Measurements from ENCODE around the gene FCRL5.

FCRL5 gene

GRCh38 chr1:157523774-157524493 is 28.4 kb downstream of the FCRL5 start:
- no peak for DNase-seq

DNA sequence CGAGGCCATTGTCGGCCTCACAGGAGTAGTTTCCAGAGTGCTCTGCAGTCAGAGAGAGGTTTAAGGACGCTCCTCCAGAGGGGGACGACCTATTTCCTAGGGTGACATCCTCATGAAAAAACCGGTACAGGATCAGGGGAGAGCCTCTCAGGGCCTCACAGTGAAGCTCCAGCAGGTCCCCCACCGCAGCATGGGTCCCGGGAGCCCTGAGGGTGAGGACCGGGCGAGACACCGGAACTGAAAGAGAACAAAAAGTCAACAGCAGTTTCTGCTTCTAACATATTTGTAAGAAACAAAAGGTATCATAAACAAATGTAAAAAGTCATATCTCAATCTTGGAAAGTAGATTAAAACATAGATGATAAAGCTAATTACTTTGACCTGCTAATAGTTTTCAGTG is 31.3 kb downstream of the FCRL5 start:
- DNase-seq, result no peak

GRCh38 chr1:157520386-157520935 is 31.9 kb downstream of the FCRL5 start:
- no peak for DNase-seq

- no peak for DNase-seq
These were observed 32.9 kb downstream of the FCRL5 start for GRCh38 chr1:157519451-157519850.

DNA sequence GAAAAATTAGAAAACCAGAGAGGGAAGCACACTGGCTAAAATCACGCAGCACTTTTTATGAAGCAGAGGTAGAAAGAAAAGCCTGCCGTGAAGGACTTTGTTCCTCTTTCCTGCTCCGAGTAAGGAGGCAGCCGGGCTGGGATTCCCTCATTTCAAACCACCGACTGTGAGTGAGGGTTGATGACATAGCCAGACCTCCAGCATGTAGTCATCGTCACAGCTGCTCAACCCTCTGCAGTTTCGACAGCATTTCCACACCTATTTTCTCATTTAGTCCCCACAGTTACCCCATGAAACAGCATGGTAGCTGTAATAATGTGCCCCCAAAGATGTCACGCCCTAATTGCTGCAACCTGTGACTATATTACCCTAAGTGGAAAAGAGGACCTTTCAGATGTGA is 35.3 kb downstream of the FCRL5 start:
- no peak for DNase-seq

DNA sequence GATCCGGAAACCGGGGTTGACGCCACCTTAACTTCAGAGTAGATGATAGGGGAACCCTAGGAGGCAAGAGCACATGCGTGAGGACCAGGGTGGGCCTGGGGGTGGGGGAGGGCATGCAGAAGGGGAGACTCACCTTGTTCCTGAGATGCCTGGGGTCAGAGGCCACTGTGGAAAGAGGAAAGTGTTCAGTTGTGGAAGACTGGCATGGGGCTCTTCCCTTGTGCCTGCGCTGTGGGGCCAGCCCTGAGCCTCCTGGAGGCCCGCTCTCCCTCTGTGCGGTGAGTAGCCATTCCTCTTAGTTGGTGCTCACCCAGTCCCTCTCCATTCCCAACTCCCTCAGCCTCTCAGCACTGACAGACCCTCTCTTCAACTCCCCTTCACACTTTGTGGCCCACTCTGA is 36.6 kb downstream of the FCRL5 start:
- DNase-seq, result no peak

DNA sequence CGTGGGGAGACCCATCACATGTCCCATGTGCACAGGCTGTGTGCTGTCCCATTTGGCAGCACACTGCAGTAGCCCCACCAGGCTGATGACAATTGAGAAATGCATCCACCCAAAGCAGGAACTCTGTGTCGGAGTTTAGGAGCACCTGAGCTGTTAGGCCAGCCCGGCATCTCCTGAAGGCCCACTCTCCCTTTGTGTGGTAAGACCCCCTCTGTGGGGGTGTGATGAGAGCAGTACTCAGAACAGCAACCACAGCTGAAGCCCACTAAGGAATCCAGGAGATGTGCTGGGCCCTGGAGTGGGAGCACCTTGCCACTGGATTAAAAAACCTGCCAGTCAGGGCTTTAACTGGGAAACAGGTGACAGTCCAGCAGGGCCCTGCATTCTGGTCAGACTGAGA is 37.2 kb downstream of the FCRL5 start:
- no peak for DNase-seq

DNA sequence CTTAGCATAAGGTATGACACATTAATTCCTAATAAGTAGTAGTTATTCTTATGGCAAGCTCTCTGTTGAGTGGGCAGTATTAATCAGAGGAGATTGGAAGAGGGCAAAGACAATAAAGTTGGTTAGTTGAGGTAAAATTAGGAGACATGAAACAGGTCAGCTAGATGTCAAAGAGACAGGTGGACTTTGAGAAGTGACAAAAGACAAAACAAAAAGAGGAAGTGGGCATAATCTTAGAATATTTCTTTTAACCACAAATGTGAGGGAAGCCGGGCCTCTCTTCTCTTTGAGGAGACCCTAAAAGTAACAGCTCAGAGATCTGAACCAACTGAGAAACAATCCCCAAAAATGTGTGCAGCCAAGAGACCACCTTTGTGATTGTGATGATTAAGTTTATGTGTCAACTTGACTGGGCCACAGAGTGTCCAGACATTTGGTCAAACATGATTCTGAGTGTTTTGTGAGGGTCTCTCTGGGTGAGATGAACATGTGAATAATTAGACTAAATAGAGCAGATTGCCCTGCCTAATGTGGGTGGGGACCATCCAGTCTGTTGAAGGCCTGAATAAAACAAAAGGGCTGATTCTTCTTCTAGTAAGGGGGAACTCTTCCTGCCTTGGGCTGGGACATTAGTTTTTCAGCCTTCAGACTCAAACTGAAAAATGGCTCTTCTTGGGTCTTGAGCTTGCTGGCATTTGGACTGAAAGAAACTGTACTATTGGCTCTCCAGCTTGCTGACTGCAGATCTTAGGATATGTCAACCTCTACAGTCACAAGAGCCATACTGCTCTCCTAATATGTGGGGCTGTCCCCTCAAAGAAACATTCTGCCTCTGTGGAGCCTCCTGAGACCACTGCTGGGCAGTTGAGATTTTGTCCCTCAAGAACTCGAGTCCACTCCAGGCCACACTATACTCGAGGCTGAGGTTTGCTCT is 40.0 kb downstream of the FCRL5 start:
- no peak for DNase-seq

GRCh38 chr1:157509546-157510232 is 42.6 kb downstream of the FCRL5 start:
- no peak for DNase-seq

DNA sequence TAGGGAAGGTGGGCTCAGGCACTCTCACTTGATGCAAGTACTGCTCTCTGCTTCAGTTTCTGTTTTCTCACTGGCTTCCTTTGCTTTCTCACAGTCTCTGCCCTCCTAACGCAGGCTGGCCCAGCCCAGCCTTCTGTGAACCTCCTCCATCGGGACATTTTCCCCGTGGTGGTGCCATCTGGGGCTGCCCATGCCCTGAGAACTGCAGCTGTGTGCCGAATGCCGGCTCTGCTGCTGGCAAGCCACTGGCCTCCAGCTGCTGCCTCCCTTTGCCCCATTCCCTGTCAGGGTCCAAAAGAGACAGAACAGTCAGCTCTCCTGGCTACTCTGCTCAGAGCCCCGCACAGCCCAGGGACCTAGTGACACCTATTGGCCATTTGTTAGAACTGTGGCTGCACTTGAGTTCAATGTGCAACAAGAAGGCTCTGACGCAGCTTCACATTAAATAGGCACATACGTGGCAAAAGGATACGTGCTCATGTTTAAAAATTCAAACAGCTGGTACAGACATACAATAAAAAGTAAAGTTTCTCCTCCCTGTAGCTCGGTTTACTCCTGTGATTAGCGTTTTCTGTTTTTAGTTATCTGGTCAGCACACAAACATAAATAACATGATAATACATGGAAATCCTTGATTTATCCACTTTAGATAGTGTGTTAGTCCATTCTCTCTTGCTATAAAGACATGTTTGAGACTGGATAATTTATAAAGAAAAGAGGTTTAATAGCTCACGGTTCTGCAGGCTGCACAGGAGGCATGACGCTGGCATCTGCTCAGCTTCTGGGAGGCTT is 46.6 kb downstream of the FCRL5 start:
- peak; percentile 26 to 27 for DNase-seq

- DNase-seq, result no peak
These were observed 47.7 kb downstream of the FCRL5 start for GRCh38 chr1:157504646-157505045.

DNA sequence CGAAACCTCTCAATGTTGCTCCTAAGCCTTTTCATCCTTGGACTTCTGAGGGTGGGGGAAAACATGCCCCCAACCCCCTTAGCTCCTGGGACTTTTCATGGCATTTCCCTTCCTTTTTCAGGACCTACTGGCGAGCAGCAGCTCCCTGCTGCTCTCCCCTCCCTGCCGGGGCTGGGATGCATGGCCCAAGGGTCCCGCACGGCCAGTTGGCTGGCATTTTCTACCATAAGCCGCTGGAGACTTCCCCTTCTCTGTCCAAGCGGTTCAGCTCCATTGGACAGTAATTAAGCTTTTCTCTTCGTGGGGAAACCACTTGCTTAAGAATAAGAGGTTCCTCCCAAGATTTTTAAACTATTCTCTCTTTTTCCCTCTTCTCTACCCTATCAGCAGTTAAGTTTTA is 52.8 kb downstream of the FCRL5 start:
- DNase-seq, result no peak

GRCh38 chr1:157498736-157499090 is 53.6 kb downstream of the FCRL5 start:
- DNase-seq, result no peak

DNA sequence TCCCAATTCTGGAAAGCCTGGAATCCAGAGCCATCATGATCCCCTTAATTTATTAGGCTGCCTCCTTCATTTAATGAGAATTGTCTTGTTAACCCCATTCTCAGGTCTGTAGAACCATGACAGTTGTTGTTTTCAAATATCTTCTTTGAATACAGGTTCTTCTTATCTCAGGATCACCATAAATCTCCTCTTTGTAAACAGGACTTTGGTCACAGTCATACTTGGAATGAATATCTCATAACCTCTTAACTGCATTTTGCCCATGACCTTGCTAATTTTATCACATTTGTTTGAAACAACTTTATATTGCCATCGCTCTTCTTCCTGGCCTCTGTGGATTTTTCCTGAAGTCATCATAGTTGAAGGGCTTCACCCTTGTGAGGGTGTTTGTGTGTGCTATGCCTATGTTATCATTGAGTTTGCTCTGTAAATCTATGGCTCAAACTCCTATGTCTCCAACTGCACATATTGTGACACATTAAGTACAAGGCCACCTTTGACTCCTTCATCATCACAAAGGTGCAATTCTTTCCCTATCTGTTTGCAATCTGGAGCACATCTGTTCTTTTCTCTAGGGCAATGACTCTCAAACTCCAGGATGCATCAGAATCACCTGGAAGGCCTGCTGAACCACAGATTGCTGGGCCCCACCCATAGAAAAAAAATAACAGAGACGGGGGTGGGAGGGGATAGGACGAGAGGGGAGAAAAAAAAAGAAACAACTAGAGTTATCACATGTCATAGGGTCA is 54.2 kb downstream of the FCRL5 start:
- DNase-seq, result no peak

GRCh38 chr1:157497284-157497683 is 55.0 kb downstream of the FCRL5 start:
- no peak for DNase-seq

- DNase-seq, result peak; percentile 10 to 34
These were observed 56.2 kb downstream of the FCRL5 start for GRCh38 chr1:157496121-157496526.

GRCh38 chr1:157495285-157495684 is 57.0 kb downstream of the FCRL5 start:
- DNase-seq, result no peak

- DNase-seq, result no peak
These were observed 58.2 kb downstream of the FCRL5 start for GRCh38 chr1:157494093-157494492.

GRCh38 chr1:157490467-157491165 is 61.7 kb downstream of the FCRL5 start:
- peak; percentile 66 to 78 for DNase-seq

DNA sequence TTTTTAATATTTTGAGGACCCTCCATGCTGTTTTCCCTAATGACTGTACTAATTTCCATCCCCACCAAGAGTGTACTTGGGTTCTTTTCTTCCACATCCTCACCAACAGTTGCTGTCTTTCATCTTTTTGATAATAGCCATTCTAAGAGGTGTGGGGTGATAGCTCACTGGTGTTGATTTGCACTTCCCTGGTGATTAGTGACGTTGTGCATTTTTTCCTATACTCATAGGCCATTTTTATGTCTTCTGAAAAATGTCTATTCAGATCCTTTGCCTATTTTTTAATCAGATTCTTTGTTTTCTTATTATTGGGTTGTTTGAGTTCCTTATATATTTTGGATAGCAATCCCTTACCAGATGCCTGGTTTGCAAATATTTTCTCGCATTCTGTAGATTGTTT is 64.2 kb downstream of the FCRL5 start:
- DNase-seq, result no peak

DNA sequence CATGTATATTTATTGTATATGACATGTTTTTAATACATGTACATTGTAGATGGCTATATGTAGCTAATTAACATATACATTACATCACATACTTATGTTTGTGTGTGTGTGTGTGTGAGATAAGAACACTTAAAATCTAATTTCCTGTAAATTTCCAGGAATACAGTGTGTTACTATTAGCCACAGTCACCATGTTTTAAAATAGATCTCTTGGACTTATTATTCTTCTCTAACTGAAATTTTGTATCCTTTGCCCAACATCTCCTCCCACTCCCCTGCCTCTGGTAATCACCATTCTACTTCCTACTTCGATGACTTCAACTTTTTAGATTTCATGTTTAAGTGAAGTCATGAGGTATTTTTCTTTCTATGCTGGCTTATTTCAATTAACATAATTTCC is 64.8 kb downstream of the FCRL5 start:
- DNase-seq, result no peak
